A673 (cell line): ENCODE measurements around the gene TIMM10.

Source experiments
- EZH2 ChIP-seq: fragments of 200-600 bp; sonication (generic); IDR thresholded peaks from 2 replicates; pipeline ENCODE4 v1.6.1; 2017; ENCODE audit warnings: borderline replicate concordance, low read depth, mild to moderate bottlenecking, mixed read lengths, antibody characterized with exemption, low read length; ENCODE audit not compliant: poor library complexity, severe bottlenecking
- TF ChIP-seq, protein P1 (sequence below): fragments of 300-800, 200-600 bp; sonication (generic); conservative IDR thresholded peaks from 2 replicates; pipeline ENCODE4 v1.5.1; 2017; ENCODE audit warnings: low read depth, mild to moderate bottlenecking, antibody characterized with exemption, low read length, moderate library complexity, mixed read lengths

- TF ChIP-seq, protein P1, sequence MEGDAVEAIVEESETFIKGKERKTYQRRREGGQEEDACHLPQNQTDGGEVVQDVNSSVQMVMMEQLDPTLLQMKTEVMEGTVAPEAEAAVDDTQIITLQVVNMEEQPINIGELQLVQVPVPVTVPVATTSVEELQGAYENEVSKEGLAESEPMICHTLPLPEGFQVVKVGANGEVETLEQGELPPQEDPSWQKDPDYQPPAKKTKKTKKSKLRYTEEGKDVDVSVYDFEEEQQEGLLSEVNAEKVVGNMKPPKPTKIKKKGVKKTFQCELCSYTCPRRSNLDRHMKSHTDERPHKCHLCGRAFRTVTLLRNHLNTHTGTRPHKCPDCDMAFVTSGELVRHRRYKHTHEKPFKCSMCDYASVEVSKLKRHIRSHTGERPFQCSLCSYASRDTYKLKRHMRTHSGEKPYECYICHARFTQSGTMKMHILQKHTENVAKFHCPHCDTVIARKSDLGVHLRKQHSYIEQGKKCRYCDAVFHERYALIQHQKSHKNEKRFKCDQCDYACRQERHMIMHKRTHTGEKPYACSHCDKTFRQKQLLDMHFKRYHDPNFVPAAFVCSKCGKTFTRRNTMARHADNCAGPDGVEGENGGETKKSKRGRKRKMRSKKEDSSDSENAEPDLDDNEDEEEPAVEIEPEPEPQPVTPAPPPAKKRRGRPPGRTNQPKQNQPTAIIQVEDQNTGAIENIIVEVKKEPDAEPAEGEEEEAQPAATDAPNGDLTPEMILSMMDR, result no peak
- TF ChIP-seq EZH2, result no peak
These were observed 50.6 kb downstream of the TIMM10 start for GRCh38 chr11:57479911-57480310.
